SHP77 (cell line): ENCODE measurements around the gene LRPPRC.
A peak's percentile ranks its signal among the peaks of the same experiment; 100 is the strongest.
"Not testable (repeated sequence)": the region's sequence is repeated elsewhere in the genome, so short reads cannot be mapped to it uniquely, and the experiment has no call there.

Experiments used
- DNase-seq, 2 experiments: peaks; one replicate each; lab custom pipeline; 2025; lab: John Stamatoyannopoulos, UW

LRPPRC gene

GRCh38 chr2:43995733-43996533 lies at the start of gene LRPPRC:
TSS of gene LRPPRC (minus strand) at chr2:43995989. CDS start at chr2:43995947, 42 bp downstream.
- peak; percentile 93 to 96 for DNase-seq

DNA sequence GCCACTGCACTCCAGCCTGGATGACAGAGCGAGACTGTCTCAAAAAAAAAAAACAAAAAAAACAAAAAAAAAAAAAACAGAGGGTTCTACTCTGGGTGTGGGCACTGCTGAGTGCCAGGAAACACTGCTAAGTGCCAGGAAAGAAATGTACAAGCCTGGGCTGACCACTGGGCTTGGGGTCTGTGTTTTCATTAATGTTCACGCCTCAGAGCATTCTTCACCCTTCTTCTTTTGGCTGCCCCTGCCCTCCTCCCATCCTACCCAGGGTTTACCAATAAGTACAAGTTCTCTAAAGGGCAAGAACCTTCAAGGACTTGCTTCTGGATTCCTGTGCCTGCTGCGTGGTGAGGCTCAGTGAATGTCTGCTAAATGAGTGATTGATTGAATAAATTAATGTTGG lies 49.3 kb upstream of the LRPPRC start:
- DNase-seq, result no peak

DNA sequence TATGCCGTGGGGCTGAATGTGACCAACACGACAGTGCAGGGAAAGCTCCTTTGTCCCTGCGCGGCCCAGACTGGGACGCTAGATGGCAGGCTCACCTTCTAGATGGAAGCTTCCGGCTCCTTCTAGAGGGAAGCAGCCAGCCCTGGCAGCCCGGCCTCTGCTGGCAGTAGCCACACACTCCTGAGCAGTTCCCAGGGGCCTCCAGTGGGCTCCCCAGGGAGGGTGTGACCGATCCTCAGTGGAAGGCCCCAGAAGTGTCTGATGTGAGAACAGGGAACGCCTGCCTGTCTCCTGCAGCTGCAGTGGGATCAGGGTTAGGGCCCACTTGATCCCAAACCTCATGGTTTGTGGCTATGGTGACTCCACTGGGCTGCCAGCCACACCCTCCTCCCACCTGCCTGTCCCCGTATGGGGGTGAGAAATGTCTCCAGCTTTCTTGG lies 48.5 kb upstream of the LRPPRC start:
- peak; percentile 79 to 86 for DNase-seq

GRCh38 chr2:44040365-44040764 lies 44.6 kb upstream of the LRPPRC start:
- DNase-seq, result no peak

GRCh38 chr2:44038277-44038676 lies 42.5 kb upstream of the LRPPRC start:
- DNase-seq, result no peak

- no peak for DNase-seq
Observed at GRCh38 chr2:44037221-44037620, 41.4 kb upstream of the LRPPRC start.

DNA sequence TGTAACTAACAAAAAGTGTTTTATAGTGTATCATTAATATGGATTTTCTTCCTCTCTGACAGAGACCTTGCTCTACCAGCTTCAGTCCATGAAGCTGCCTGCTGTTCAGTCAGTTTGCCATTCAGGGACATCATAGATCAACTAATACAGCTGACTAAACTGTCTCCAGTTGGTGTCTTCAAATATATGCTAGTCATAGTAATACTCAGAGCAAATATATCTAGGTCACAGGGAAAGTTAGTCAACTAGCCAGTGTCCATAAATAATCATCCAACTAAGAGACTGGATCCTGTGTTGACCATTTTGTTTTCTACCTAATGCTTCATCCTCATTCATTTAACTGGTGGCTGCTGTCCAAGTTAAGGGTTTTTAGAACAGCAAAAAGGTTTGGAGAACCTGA lies 38.2 kb upstream of the LRPPRC start:
- DNase-seq, result no peak

DNA sequence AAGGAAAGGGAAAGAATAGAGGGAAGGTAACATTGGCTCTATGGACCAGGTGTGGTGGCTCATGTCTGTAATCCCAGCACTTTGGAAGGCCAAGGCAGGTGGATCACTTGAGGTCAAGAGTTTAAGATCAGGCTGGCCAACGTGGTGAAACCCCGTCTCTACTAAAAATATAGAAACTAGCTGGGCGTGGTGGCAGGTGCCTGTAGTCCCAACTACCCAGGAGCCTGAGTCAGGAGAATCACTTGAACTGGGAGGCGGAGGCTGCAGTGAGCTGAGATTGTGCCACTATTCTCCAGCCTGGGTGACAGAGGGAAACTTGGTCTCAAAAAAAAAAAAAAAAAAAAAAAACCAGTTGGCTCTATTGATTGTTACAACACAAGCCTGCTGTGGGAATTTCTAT lies 31.3 kb upstream of the LRPPRC start:
- not testable (repeated sequence) for DNase-seq

- DNase-seq, result no peak
Observed at GRCh38 chr2:44016282-44016681, 20.5 kb upstream of the LRPPRC start.

GRCh38 chr2:44015239-44015638 lies 19.4 kb upstream of the LRPPRC start:
- no peak for DNase-seq

- DNase-seq, result not testable (repeated sequence)
Observed at GRCh38 chr2:44013205-44013604, 17.4 kb upstream of the LRPPRC start.

GRCh38 chr2:44010266-44010665 lies 14.5 kb upstream of the LRPPRC start:
- DNase-seq, result no peak

GRCh38 chr2:44009136-44009735 lies 13.4 kb upstream of the LRPPRC start:
- no peak for DNase-seq

DNA sequence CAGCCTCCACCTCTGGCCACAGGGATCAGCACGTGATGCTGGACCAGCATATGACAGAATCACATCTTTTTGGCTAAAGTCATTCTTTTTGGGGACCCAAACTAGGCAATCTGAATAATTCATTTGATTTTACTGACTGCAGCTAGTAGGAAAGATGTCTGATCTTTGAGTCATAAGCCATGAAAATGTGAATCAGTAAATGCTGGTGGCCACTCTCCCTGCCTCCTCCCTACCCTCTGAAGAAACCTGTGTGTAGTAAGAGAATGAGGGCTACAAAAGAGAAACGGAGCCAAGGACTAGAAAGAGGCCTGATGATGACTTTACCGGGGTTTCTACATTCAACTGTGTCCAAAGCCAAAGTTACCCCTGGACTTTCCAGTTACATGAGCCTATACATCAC lies 10.1 kb upstream of the LRPPRC start:
- no peak for DNase-seq

DNA sequence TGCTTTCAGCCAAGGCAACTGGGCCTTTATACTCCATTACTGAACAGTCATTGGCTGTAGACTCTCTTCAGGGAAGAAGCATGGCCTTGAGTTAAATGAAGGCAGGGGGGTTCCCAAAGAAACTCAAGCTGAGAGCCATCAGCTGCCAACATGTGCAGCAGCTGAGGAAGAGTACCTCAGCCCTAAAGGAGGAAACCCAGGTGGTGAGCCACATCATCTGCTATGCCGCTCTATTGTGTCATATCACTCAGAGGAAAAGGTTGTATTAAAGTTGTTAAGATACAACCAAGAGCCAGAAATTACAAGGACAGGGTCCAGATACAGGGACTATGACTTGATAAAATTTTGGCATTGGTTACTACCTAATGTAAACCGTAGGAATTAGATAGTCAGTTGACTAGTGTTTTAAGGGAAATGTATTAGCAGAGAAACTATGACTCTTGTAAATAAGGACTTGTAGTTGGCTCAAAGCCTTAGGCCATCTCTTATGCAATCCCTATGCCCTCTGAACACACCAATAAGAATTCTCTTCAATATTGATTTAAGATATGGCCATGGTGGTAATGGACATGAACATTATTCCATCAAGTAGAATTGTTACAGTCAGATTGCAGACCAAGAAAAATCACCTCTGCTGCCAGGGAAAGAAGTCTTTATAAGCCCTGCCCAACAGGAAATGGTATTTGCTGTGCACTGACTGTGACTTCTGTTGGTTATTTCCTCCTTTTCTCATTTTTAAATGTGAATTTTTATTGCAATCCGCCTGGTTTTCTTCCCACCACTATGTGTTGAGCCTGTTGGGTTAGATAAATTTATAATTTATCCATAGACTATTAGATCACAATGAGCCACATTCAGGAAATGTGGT lies 9.2 kb upstream of the LRPPRC start:
- no peak for DNase-seq

DNA sequence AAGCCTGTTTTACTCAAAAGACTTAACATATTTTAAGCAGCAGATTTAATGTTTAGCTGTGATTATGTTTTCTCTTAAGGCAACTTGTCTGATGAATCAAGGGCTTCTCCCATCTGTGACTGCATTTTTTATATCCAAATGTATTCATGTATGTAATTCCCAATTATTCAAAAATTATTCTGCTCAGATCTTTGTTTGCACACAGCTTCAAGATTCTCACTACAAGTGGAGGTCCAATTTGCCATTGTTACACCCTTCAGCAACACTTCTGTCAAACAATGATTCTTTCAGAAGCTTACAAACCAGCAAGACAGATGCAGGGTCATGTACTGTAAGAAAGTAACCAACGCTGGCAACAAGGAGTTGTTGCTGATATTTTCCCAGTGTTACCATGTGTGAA lies 5.9 kb upstream of the LRPPRC start:
- no peak for DNase-seq

GRCh38 chr2:43998263-43998662 lies 2.5 kb upstream of the LRPPRC start:
- no peak for DNase-seq

- no peak for DNase-seq
Observed at GRCh38 chr2:43993437-43993836, 2.4 kb downstream of the LRPPRC start.

GRCh38 chr2:43989545-43989944 lies 6.2 kb downstream of the LRPPRC start:
- DNase-seq, result no peak

DNA sequence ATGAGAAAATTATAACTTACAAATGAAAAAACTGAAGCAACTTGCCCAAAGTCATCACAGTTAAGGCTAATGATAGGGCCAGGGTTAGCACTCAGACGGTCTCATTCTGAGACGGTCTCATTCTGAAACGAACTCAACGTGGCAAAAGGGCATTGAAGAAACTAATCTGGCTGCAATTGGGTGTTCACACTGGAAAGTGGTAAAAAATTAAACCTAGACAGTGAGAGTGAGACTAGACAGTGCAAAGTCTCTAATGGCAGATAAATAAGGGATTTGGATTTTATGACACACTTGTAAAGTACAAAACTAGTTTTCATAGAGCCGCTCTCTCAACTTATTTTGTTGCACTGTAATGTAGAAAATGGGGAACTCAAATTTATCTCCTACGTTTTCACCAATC lies 9.2 kb downstream of the LRPPRC start:
- no peak for DNase-seq

GRCh38 chr2:43985359-43985758 lies 10.4 kb downstream of the LRPPRC start:
- no peak for DNase-seq

DNA sequence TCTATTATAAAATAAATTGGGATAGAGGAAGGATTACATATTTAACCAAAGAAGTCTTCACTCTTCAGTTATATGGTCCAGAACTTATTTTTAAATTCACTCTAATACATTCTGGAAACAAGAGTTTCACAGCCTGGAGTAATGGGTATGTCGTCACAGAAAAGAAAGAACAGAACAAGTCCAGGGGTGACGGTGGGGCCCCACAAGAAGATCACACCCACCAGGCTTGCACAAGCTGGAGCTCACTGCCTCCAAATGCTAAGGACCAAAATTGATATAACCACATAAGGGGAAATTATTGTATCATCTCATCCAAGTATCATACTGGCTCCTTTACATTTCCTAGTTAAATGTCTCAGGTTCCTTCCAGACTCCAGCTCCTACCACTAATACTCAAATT lies 11.3 kb downstream of the LRPPRC start:
- no peak for DNase-seq

DNA sequence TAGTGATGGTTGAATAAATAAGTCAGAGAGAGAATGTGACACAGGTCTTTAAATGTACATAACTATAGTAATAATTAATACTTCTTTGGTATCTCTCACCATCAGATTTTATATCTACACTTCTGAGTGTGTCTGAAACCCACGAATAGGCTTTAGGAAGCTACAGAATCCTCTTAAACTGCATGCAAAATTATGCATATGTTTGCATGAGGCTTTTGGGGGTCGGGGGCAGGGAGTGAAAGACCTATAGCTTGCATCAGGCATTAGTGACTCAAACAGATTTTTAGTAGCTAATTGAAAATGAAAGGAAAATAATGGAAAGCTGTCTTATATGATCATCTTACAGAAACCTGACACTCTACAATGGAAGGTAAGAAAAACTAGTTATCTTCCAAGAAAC lies 14.9 kb downstream of the LRPPRC start:
- DNase-seq, result no peak
